NCI-H2196 (cell line): ENCODE data around the gene UTP20.
A peak's percentile ranks its signal among the peaks of the same experiment; 100 is the strongest.

Experiments
- DNase-seq: peaks from one replicate; lab custom pipeline; 2025; ENCODE audit not compliant: unreplicated experiment; lab: John Stamatoyannopoulos, UW

Gene UTP20

GRCh38 chr12:101280006-101280505 is at the start of gene UTP20:
UTP20 (plus strand) TSS chr12:101280105; CDS start chr12:101280283, 178 bp downstream.
- peak; percentile 92 for DNase-seq

GRCh38 chr12:101230547-101230946 is 49.4 kb upstream of the UTP20 start:
- DNase-seq: no peak

GRCh38 chr12:101231636-101232035 is 48.3 kb upstream of the UTP20 start:
- no peak for DNase-seq

DNA sequence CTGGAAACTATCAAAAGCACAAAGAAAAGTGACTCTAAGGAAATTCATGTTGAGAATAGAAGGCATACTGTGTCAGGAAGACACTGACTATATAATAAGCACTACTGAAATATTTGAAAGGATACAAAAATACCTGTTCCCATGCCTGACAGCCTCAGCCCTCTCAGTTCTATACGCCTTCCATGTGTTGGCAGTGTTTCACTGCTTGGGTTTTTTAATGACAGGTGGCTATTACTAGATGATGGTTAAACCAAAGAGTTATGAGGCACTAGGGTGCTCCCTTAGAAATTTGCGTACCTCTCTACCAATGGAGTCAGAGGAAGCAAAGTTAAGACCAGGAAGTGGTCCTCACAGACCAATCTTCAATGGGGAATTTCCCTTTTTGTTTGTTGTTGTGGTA is 44.2 kb upstream of the UTP20 start:
- DNase-seq: no peak

- no peak for DNase-seq
These were observed 41.6 kb upstream of the UTP20 start for GRCh38 chr12:101238306-101238705.

DNA sequence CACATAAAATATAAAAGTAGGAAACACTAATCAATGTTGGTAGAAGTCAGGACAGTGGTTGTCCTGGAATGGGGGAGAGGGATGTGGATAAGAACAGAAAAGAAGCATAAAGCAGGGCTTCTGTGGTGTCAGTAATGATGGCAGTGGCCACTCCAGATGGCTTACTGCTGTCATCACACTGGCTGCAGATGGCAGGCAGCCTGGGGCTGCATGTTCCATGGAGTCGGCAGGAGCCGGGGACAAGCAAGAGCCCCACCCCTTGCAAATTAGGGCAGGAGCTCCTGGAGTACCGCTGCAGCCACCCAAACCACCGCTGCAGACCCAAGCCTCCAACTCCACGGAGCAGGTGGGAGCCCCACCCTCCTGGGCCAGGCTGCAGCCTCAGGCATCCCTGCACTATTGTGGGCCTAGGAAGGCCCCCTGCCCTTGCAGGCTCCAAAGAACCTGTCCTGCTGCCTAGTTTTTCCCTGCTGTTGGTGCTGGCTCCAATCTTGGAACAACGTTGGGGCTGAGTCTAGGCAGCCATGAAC is 41.0 kb upstream of the UTP20 start:
- DNase-seq: no peak

GRCh38 chr12:101243074-101243473 is 36.8 kb upstream of the UTP20 start:
- DNase-seq: no peak

GRCh38 chr12:101243616-101244015 is 36.3 kb upstream of the UTP20 start:
- no peak for DNase-seq

- DNase-seq: no peak
These were observed 23.6 kb upstream of the UTP20 start for GRCh38 chr12:101256266-101256665.

- DNase-seq: no peak
These were observed 22.5 kb upstream of the UTP20 start for GRCh38 chr12:101257357-101257756.

DNA sequence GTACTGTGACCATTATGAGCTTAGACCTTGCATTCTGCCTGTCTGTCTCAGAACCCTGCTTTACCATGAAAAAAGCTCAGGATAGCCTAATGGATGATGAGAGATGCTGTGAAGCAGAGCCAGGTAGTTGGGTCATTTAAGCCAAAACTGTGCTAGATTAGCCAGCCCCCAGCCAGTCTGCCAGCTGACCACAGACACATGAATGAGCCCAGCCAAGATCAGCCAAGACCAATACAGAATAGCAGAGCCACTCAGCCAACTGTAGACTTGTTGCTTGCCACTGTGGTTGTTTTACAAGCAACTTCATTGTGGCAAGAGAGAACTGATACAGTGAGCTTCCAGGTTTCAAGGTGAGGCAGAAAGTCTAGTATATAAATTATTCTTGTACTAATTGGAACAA is 12.8 kb upstream of the UTP20 start:
- DNase-seq: no peak

DNA sequence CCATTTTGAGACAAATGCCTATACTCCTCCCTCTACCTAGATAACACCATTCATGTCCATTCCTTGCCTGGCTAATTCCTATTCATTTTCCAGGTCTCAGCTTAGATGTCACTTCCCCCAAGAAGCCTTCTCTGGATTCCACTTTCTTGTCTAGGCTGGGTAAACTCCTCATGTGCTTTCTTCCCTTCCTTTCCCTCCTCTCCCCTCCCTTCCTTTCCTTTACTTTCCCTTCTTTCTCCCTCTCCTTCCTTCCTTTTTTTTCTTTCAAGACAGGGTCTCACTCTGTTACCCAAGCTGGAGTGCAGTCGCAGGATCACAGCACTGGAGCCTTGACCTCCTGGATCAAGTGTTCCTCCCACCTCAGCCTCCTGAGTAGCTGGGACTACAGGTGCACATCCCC is 3.5 kb upstream of the UTP20 start:
- no peak for DNase-seq

DNA sequence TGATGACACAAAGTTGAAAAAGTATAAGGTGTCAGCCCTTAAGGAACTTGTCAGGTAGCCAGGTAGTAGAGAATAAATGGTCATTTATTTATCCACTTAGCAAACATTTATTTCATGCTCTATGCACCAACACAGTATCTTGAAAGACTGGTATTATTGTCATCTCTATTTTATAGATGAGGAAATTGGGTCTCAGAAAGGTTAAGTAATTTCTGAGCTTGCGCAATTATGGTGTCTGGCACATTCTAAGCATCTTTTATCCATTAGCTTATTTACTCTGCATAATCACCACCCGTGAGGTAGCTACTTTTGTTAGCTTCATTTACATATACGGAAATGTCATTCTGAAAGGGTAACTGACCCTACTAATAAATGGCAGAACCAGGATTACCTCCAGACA is 2.5 kb upstream of the UTP20 start:
- peak; percentile 74 for DNase-seq

DNA sequence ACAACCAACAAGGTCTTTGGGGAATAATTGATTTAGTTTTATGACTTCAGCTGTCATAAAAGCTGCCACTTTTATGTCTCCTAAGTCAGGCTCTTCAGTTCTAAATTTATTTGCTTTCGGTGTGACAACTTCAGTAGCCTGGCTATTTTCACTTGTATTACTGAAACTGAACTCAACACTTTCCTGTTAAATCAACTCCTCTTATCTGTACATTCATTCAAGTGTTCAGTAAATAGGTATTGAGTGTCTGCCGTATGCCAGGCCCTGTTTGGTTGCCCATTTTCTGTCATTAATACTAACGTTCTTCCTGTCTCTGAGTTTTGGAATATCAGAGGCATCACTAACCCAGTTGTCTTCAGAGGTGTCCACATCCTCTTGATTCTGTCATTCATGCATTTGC is 7.5 kb downstream of the UTP20 start:
- peak; percentile 75 for DNase-seq

GRCh38 chr12:101297661-101298060 is 17.8 kb downstream of the UTP20 start:
- no peak for DNase-seq

GRCh38 chr12:101298426-101298825 is 18.5 kb downstream of the UTP20 start:
- DNase-seq: no peak

DNA sequence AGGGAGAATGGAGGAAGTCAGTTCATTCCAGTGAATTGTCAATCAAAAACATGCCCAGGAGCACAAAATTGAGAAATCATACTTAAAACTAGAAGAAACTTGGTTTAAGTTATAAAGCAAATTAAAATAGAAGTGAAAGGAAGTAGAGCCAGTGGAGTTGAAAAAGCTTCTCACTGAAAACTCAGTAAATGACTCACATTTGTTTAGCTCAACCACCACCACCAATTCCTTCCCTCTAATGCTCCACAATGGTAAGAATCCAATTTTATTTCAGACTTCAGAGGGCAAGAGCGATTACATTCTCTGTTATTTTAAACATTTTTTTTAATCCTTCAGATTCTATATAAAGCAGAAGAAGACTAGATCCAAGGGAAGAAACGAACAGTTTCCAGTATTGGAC is 19.4 kb downstream of the UTP20 start:
- no peak for DNase-seq

DNA sequence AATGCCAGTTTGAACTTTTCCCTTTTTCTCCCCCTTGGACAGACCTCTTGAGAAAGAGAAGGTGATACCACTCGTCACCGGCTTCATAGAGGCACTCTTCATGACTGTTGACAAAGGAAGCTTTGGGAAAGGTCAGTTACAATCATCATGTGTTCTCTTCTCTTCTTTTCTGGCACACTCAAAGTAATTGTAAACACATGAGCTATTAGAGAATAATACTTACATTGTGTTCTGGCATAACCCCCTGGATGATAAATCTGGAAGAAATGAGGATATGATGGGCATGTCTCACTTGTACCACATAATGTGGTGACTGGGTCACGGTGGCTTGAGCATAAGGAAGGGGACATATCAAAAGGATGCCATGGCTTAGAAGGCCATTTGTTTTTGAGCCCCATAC is 20.0 kb downstream of the UTP20 start:
- peak; percentile 85 for DNase-seq

DNA sequence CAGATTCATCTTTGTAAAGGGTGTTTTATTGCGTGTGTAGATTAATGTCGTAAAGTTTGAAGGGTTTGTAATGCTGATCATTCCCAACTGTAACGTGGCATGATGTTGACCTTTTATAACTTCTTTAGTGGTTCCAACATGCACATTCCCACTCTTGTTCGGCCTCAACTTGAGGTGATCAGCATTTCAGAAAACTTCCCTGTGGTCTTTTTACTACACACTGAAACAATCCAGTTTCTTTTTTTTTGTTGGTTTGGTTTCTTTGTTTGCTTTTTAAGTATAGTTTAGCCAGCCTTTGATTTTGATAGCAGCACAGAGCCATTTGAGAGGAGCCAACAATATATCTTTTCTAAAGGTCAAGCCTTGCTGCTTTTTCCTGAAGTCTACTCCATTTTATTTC is 22.8 kb downstream of the UTP20 start:
- no peak for DNase-seq

DNA sequence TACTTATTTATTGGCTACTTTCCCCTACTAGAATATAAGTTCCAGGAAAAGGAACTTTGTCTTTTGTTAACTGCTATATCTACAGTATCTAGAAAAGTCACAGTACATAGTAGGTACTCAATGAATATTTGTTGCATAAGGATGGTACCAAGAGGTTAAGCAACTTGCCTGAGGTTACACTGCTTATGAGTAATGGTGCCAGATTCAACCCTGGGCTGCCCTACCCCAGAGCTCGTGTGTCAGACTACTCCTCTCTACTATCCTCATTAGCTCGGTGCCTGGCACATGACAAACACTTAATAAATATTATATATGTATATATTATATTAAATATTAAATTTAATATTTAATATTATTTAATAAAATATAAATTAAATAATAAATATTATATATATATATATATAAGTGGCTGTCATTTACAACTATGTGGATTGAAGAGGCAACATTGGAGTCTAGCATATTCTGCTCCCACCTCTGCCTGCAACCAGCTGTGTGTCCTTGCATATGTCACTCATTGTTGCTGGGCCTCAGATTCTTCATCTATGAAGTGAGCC is 25.4 kb downstream of the UTP20 start:
- DNase-seq: no peak

DNA sequence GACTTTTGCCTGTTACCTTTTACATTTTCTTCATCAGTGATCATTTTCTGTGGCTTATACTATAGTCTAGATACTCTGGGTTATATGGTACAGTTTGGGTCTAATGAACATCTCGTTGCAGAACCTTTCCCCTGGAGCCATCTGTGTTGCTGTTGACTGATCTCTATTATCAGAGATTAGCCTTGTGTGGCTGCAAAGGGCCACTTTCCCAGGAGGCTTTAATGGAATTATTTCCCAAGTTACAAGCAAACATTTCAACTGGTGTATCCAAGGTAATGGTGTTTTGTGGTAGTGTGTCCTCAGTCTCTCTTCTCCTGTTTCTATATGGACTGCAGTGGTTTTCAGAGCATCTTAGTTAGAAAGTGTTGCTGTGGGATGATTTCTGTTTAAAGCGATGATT is 25.9 kb downstream of the UTP20 start:
- DNase-seq: no peak

DNA sequence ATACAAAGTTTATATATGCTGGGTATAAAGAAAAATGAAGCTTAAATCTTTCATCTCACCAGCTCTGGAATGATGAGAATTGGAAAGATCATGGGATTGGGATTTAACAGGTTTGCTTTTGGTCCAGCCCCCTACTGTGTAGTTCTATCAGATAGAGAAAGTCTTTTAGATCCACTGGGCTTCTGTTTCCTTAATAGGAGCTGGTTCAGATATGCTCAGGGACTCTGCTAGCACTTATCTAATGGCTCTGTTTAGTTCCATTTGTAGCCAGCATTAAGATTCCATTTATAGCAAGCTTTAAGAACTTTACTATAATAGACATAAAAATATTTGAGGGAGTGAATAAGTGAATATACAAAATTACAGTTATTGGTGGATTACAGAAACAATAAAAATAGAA is 42.6 kb downstream of the UTP20 start:
- no peak for DNase-seq

DNA sequence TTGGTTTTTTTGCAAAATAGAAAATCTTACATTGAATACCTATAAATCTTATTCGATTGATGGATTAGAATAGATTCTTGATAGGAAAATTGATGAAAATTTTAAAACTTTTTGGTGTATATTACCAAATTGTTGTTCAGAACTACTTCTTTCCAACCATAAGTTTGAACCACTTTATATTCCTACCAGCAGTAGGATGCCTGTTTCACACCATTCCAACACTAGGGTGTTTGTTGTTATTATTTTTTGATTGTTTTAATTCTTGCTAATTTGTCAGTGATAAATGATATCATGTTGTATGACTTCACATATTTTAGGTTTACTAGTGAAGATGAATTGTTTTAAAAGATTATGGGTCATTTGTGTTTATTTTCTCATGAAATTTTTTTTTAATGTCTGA is 43.4 kb downstream of the UTP20 start:
- DNase-seq: no peak
